Ishikawa (cell line): ENCODE results near the gene COLQ.

Source experiments
- CEBPB ChIP-seq: IDR thresholded peaks from 2 replicates; pipeline ENCODE4 v1.6.1; 2012
- CREB1 ChIP-seq: IDR thresholded peaks from 2 replicates; pipeline ENCODE4 v1.6.1; 2012; ENCODE audit warnings: low read depth
- EGR1 ChIP-seq: IDR thresholded peaks from 2 replicates; pipeline ENCODE4 v1.6.1; 2012
- EP300 ChIP-seq: IDR thresholded peaks from 2 replicates; pipeline ENCODE4 v1.6.1; 2012; ENCODE audit warnings: borderline replicate concordance
- NFIC ChIP-seq: IDR thresholded peaks from 2 replicates; pipeline ENCODE4 v1.6.1; 2012
- RAD21 ChIP-seq: IDR thresholded peaks from 2 replicates; pipeline ENCODE4 v1.6.1; 2012; ENCODE audit warnings: low read depth
- TAF1 ChIP-seq: IDR thresholded peaks from 2 replicates; pipeline ENCODE4 v1.6.1; 2012; ENCODE audit warnings: low read depth, mild to moderate bottlenecking
- TCF12 ChIP-seq: IDR thresholded peaks from 2 replicates; pipeline ENCODE4 v1.6.1; 2012; ENCODE audit warnings: low read depth
- YY1 ChIP-seq: IDR thresholded peaks from 2 replicates; pipeline ENCODE4 v1.6.1; 2012; ENCODE audit warnings: low read depth
- TF ChIP-seq, protein P1 (sequence below): IDR thresholded peaks from 2 replicates; pipeline ENCODE4 v1.6.1; 2012; ENCODE audit warnings: low read depth, mild to moderate bottlenecking
- TF ChIP-seq, protein P2 (sequence below): IDR thresholded peaks from 2 replicates; pipeline ENCODE4 v1.6.1; 2012
- TF ChIP-seq, protein P3 (sequence below): IDR thresholded peaks from 2 replicates; pipeline ENCODE4 v1.6.1; 2012

DNA sequence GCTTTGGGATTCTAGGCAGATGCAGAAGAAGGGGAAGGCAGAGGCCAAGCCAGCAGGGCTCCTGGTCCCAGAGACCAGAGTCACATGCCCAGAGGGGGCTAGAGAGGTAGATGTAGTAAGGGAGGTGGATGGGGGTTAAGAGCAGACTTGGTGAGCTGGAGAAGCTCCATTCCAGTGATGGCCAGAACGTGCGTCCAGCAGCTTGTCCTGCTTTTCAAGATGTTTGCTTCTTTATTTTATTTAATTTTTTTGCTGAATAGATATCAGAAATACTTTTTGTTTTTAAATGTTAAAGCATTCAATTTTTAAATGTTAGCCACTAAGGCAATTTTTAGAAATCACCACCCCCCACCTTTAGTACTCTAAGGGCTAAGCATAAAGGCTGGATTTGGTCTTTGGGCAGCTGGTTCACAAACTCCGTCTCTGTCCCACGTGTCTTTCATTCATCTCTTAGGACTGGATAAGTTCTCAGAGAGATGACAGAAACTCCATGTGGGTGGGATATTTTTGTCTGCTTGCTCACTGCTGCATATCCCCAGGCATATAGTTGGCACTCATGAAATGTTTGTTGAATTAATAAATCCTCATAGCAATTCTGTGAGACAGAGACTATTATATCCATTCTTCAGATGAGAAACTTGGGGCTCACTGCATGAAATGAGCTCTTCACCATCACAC lies 6.7 kb downstream of the COLQ start:
- no peak for TF ChIP-seq EGR1
- TF ChIP-seq EP300 = no peak
- TF ChIP-seq, protein P1, sequence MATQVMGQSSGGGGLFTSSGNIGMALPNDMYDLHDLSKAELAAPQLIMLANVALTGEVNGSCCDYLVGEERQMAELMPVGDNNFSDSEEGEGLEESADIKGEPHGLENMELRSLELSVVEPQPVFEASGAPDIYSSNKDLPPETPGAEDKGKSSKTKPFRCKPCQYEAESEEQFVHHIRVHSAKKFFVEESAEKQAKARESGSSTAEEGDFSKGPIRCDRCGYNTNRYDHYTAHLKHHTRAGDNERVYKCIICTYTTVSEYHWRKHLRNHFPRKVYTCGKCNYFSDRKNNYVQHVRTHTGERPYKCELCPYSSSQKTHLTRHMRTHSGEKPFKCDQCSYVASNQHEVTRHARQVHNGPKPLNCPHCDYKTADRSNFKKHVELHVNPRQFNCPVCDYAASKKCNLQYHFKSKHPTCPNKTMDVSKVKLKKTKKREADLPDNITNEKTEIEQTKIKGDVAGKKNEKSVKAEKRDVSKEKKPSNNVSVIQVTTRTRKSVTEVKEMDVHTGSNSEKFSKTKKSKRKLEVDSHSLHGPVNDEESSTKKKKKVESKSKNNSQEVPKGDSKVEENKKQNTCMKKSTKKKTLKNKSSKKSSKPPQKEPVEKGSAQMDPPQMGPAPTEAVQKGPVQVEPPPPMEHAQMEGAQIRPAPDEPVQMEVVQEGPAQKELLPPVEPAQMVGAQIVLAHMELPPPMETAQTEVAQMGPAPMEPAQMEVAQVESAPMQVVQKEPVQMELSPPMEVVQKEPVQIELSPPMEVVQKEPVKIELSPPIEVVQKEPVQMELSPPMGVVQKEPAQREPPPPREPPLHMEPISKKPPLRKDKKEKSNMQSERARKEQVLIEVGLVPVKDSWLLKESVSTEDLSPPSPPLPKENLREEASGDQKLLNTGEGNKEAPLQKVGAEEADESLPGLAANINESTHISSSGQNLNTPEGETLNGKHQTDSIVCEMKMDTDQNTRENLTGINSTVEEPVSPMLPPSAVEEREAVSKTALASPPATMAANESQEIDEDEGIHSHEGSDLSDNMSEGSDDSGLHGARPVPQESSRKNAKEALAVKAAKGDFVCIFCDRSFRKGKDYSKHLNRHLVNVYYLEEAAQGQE = no peak
- no peak for TF ChIP-seq RAD21
- TF ChIP-seq, protein P2, sequence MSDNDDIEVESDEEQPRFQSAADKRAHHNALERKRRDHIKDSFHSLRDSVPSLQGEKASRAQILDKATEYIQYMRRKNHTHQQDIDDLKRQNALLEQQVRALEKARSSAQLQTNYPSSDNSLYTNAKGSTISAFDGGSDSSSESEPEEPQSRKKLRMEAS = no peak
- no peak for TF ChIP-seq YY1
- no peak for TF ChIP-seq NFIC
- TF ChIP-seq CREB1 = no peak
- no peak for TF ChIP-seq TAF1
- no peak for TF ChIP-seq CEBPB
- TF ChIP-seq, protein P3, sequence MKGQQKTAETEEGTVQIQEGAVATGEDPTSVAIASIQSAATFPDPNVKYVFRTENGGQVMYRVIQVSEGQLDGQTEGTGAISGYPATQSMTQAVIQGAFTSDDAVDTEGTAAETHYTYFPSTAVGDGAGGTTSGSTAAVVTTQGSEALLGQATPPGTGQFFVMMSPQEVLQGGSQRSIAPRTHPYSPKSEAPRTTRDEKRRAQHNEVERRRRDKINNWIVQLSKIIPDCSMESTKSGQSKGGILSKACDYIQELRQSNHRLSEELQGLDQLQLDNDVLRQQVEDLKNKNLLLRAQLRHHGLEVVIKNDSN = no peak
- TF ChIP-seq TCF12 = no peak
